HCEC 1CT (cell line): ENCODE data around the gene CHN2.

Experiments used
- DNase-seq: peaks from one replicate; pipeline ENCODE4 v3.0.0-alpha.2; 2017

CHN2 gene

GRCh38 chr7:29444267-29444666 is 249.7 kb downstream of the CHN2 start:
- DNase-seq, result no peak

GRCh38 chr7:29445736-29446135 is 251.2 kb downstream of the CHN2 start:
- DNase-seq, result no peak

GRCh38 chr7:29447828-29448227 is 253.3 kb downstream of the CHN2 start:
- no peak for DNase-seq

GRCh38 chr7:29449569-29450260 is 255.1 kb downstream of the CHN2 start:
- DNase-seq, result no peak

GRCh38 chr7:29453021-29453420 is 258.4 kb downstream of the CHN2 start:
- no peak for DNase-seq

- no peak for DNase-seq
These were observed 259.9 kb downstream of the CHN2 start for GRCh38 chr7:29454464-29454863.

DNA sequence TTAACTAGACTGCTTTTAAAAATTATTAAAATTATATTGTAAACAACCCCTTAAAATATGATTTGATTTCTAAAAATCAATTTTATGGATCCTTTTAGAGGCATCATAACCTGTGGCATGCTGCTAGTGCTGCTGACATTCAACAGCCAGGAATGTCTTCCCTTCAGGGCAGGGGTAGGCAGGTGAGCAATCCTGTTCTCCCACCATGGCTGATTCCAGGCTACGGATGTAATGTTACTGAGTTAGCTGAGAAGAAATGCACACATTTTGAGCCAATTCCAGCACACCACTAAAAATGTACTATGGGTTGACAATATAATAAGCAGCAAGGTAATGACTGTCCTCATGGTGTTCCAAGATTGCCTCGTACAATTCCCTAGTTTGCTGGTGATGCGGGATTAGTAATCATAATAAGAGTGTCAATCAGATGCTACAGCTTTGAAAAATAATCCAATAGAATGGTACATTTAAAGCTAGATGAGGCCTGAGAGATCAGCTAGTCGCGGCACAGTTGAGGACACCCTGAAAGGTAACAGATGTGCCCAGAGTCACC is 260.4 kb downstream of the CHN2 start:
- no peak for DNase-seq

- no peak for DNase-seq
These were observed 262.6 kb downstream of the CHN2 start for GRCh38 chr7:29457141-29457561.

GRCh38 chr7:29457565-29458011 is 263.0 kb downstream of the CHN2 start:
- peak; percentile 13 for DNase-seq

DNA sequence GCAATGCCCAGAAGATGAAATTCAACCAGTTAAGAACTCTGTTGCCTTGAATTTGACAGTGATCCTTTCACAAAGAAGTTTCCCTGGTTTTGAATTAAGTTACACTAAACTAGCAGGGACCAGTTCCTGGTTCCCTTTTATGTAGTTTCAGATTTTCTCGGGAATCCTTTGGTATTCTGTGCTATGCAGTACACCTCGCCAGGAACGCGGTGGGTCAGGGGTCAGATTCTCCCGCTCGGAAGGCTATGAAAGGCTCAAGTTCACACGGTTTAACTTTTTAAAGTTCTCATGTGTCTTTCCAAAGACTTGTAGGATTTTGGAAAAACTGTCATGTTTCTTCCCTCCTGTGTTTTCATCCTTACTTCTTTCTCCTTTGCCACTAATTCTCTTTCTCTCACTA is 264.4 kb downstream of the CHN2 start:
- no peak for DNase-seq

DNA sequence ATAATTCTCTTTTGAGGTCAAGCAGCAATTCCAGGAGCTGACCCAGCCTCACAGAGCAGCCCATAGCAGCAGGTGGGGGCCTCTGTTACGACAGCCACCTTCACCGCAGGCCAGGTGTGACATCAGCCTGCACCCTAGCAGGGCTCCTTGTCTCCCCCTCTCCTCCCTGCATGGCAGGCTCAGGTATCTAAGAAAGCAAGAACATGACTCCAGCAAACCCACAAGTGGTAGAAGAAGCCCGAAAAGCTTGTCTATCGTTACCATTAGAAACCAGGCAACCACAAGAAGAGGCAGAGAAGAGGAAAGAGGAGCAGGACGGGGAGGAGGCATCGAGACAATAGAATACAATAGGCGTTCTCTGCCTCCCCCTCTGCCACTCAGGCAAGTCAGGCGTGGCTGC is 265.0 kb downstream of the CHN2 start:
- no peak for DNase-seq

DNA sequence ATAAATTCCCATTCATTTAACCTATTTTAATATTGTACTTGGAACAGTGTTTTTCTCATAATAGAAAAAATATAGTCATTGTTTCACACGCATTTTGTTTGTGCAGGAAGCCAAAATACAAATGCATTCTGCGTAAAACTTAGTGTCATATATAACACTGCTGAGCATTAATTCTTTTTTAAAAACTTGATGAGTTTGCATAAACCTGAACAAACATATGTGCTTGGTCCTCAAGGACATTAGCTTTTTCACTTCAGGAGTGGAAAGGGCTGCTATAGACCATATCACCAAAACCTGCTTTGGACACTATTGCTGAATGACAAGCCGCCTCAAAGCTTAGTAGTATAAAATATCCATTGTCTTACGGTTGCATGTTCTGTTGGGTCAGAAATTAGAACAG is 267.4 kb downstream of the CHN2 start:
- no peak for DNase-seq

DNA sequence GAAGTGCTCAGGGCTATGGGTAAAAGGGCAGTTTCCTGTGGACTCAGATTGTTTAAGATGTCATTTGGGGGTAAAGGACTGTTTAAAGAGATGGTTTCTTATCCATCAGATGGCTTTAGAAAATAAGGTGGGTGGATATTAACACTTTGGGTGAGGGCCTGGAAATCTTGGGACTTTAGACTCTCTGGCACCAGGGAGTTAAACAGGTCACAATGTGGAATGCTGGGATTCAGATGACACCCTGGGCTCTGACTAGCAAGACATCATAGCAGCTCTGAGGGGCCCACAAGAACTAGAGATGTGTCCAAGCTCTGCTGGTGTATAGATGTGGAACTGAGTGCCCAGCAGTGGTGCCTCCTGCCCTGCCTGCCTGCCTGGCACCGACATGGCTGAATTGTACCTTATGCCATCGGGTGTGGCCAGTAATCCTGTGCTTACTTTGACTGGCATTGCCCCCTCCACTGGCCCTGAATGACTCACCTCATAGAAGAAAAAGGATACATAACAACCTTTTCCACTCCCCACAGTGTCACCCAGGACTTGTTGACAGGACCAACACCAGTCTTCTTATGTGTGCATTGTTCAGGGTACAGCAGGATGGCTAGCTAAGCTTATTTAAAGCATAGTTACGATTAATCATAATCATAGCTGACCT is 269.1 kb downstream of the CHN2 start:
- DNase-seq, result no peak

DNA sequence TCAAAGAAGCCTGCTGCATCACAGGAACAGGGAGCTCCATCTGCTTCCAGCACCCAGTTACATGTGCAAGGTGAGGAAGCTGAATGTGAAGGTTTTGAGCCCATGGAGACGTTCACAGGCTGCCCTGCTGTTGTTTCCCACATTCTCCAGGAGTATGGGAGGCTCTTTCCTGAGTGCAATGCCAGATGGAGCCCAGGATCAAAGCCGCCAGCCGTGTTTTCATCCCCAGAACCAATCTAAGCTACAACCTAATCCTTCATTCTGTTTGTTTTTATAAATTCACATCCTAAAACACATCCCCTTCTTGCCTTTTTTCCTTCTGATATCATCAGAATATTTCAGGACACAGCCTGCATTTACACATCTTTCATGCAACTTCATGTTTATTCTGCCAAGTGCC is 270.2 kb downstream of the CHN2 start:
- no peak for DNase-seq

- DNase-seq, result no peak
These were observed 272.8 kb downstream of the CHN2 start for GRCh38 chr7:29467193-29467926.

GRCh38 chr7:29468196-29468595 is 273.6 kb downstream of the CHN2 start:
- DNase-seq, result no peak

DNA sequence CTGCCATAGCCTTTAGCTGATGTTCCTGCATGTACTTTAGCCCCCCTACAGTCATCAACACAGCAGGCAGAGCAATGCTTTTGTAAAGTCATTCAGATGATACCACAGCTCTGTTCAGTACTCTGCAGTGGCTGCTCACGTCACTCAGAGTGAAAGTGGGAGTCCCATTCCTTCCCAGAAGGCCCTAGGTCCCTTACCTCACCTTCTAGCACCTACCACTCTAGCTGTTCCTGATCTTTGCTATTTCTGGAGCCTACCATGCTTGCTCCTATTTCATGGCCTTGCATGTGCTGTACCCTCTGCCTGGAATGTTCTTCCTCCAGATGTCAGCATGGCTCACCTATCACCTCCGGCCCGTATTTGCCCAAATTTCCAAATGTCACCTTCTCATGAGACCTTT is 274.7 kb downstream of the CHN2 start:
- no peak for DNase-seq

DNA sequence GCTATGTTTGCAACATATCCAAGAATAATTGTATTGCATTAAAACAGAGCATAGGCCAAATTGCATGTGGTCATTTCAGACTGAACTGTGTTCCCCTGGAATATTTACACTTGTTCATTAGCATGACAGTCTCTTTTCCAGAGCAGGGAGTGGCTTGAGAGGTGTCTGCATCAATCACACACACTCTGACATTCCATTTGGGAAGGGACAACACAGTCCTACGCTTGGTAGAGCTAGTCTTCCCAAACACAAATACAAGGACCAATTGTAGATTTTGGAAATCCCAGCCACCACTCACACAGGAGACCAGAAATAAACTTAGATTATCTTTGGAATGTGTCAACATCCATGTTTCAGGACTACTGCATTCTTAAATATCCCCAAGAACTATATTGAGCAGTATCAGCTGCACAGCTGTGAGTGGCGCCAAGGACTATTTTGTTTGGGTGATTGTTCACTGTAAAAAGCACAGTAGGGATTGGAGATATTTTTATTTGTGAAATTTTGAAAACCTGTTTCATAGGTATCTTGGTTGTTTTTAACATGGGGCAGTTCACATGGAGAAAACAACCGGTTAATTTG is 275.5 kb downstream of the CHN2 start:
- DNase-seq, result no peak

GRCh38 chr7:29471444-29472138 is 277.0 kb downstream of the CHN2 start:
- no peak for DNase-seq

DNA sequence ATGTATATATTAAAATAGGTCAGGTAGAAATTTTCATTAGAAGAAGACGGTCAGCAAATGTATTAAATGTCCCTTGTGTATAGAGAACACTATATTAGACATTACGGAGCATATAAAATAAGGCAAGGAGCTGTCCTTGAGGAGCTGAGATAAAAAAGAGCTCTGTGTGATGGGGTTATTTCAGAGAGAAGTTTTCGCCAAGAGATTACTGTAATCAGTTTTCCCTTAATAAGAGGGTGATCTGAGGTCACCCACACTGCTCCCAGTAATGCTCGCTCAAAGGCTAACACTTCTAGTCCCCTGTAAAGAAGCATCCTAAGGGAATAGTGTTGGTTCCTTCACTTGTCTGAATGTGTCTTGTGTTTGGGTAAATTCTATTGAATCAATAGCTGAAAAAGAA is 282.3 kb downstream of the CHN2 start:
- no peak for DNase-seq

DNA sequence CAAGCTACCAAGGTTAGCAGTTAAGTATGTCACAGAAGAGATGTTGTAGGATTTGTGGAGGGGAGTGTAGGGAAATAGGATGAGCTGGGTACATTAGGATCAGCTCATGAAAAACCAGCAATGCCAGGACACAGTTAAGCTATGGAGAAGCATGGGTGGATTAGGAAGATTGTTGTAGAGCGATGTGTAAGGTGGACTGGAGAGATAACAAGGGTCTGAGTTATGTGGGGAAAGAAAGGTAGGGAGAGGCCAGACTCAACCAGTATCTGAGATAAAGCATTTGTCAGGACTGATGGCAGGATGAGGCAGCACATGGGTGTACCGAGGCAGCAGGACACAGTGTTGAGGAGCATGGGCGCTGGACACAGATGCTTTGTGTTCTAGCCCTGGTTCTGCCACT is 283.7 kb downstream of the CHN2 start:
- DNase-seq, result no peak

DNA sequence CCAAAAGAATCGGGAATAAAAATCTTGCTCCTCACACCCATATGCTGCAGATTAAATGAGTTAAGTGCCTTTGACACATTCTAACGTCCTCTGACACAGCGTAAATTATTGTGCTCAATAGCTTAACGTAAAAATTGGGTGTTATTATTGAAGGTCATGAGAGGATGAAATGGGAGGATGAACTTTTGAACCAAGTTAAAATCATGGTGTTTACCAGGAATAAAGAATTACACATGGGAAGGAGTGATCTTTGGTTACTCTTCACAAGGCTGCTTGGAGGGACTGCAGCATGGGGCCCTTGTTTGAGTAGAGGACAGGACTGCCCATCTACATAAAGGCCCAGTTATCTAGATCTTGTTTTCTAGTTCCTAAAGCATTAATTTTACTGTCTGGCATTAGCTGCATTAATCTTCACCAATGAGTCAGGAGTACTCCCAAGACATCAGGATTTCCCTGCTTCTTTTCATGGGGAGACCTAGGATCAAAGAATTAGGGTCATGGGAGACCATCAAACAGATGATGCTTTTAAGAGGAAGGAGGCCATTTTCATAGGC is 284.2 kb downstream of the CHN2 start:
- no peak for DNase-seq
